IPS DF 6.9 (cell line): ENCODE data around the gene ANAPC7.

Experiments
- DNase-seq: peaks from one replicate; pipeline ENCODE4 v3.0.0-alpha.2; 2013; ENCODE audit warnings: low read depth, low spot score
- H3K27ac ChIP-seq: one replicate; pipeline ENCODE4 v1.5.1; 2013; ENCODE audit warnings: low read length, control low read depth
- H3K27me3 ChIP-seq: 2 replicates; pipeline ENCODE4 v1.6.1; 2013; ENCODE audit warnings: mild to moderate bottlenecking, low read length; ENCODE audit not compliant: control insufficient read depth, insufficient read depth
- H3K36me3 ChIP-seq: 2 replicates; pipeline ENCODE4 v1.6.1; 2013; ENCODE audit warnings: low read length; ENCODE audit not compliant: control insufficient read depth, insufficient read depth
- H3K4me1 ChIP-seq: 2 replicates; pipeline ENCODE4 v1.6.1; 2013; ENCODE audit warnings: low read length; ENCODE audit not compliant: control insufficient read depth, insufficient read depth
- H3K4me3 ChIP-seq: 2 replicates; pipeline ENCODE4 v1.5.1; 2013; ENCODE audit warnings: mild to moderate bottlenecking, low read length
- H3K9me3 ChIP-seq: 2 replicates; pipeline ENCODE4 v1.6.1; 2013; ENCODE audit warnings: low read length, inconsistent platforms; ENCODE audit not compliant: control insufficient read depth, insufficient read depth
- WGBS: extraction: QIAGEN DNeasy Blood & Tissue Kit; methylation state at CpG from one replicate; pipeline ENCODE4 v1.1.7; 2013; ENCODE audit warnings: mixed read lengths, missing lambda C conversion rate; ENCODE audit not compliant: insufficient read length, insufficient coverage; 5-methylcytosine and 5-hydroxymethylcytosine counted together

ANAPC7 gene

DNA sequence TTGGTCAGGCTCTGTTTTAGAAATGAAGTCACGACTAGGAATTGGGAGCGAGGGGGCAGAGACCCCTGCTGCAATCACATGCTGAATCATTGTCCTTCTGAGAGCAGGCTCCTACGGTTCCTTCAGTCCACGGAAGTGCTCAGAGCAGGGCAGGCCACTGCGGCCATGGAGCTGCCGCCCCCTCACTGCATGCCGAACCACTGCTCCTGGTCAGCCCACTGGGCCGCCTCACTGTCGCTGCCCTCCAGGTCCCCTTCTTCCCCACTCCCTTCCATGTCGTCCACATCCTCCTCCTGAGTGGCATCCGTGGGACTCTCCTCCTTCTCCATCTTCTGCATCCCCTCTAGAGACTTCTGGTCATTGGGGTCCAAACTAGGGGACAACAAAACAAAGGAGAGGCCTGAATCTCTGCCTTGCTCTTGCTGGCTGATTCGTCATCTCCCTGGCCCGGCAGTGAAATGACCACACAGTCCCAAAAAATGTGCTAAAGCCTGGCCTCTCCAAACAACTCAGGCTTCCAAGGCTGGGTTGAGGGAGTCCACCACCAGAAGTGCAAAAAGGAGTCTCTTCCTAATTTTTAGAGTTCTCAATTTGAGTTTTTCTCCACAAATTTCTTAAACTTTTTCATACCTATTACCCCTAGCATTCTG lies 29.4 kb downstream of the ANAPC7 start:
- Histone ChIP-seq H3K27me3 (no peaks in the 10 kb centered on the region), H3K4me3 (no peak overlapping the region), H3K36me3 (peaks cover 40% of the 10 kb centered on the region), H3K4me1 (no peaks in the 10 kb centered on the region; the same call in 1 of the 2 replicates), H3K27ac (no peak overlapping the region), H3K9me3 (no peaks in the 10 kb centered on the region)
- no peak for DNase-seq
- WGBS: no CpG with 5 or more reads among the region's 13 CpGs

GRCh38 chr12:110373425-110373824 lies 30.1 kb downstream of the ANAPC7 start:
- WGBS: no CpG with 5 or more reads among the region's 2 CpGs
- H3K27ac ChIP-seq: no peak overlapping the region
- no peak overlapping the region for H3K4me3 ChIP-seq
- peaks cover 37% of the 10 kb centered on the region for H3K36me3 ChIP-seq
- H3K27me3 ChIP-seq: no peaks in the 10 kb centered on the region
- no peak for DNase-seq
- no peaks in the 10 kb centered on the region for H3K9me3 ChIP-seq
- no peaks in the 10 kb centered on the region; the same call in 1 of the 2 replicates for H3K4me1 ChIP-seq

DNA sequence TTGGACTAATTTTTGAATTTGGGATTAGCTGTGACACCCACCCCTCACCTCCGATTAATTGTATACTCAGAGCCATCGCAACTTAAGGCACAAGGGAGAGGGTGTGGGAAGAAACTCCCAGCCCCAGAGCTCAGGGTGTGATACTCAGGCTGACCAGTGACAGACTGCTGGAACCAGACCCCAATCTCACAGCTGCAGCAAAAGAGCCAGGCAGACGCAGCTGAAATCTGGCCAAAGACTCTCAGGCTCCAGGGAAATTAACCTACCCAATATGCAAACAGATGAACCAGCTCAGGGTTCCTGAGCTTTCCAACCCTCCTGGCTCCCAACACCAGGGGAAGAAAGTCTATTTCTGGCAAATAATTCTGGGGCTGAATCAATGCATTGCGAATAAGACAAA lies 30.5 kb downstream of the ANAPC7 start:
- Histone ChIP-seq H3K9me3 (no peaks in the 10 kb centered on the region), H3K4me1 (no peaks in the 10 kb centered on the region; the same call in 1 of the 2 replicates), H3K4me3 (no peak overlapping the region), H3K36me3 (peaks cover 35% of the 10 kb centered on the region), H3K27me3 (no peaks in the 10 kb centered on the region), H3K27ac (no peak overlapping the region)
- no CpG with 5 or more reads among the region's 4 CpGs for WGBS
- DNase-seq: no peak

- WGBS: no CpG with 5 or more reads among the region's 7 CpGs
- Histone ChIP-seq H3K4me3 (no peak overlapping the region), H3K4me1 (no peaks in the 10 kb centered on the region; the same call in 1 of the 2 replicates), H3K36me3 (peaks cover 31% of the 10 kb centered on the region), H3K27ac (no peak overlapping the region), H3K27me3 (no peaks in the 10 kb centered on the region), H3K9me3 (no peaks in the 10 kb centered on the region)
- DNase-seq: no peak
These were observed 31.5 kb downstream of the ANAPC7 start for GRCh38 chr12:110372056-110372425.

- Histone ChIP-seq H3K36me3 (peaks cover 31% of the 10 kb centered on the region), H3K4me1 (no peaks in the 10 kb centered on the region; the same call in 1 of the 2 replicates), H3K27ac (no peak overlapping the region), H3K9me3 (no peaks in the 10 kb centered on the region), H3K4me3 (no peak overlapping the region), H3K27me3 (no peaks in the 10 kb centered on the region)
- no CpG with 5 or more reads among the region's 13 CpGs for WGBS
- DNase-seq: no peak
These were observed 32.0 kb downstream of the ANAPC7 start for GRCh38 chr12:110371408-110372055.

DNA sequence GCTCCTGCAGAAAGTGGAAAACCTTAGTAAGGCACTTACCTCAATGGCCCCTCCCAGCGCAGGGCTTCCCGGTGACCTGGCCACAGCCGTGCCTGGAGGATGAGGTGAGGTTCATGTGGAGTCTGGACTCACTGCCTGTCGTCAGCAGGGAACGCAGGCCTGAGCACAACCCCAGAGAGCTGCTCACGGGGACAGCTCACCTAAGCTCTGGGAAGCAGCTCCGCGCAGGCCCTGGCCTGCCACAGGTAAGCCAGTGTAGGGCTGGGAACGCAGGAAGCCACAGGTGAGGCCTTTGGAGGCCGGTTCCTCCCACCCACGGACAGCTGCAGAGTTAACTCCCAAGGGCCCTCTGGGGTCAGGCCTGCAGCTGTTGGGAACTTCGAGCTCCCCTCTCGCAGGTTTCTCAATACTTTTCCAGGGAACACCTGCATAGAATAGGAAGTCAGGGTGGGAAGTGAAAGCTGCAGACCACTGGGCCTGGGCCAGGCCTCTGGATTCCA lies 32.7 kb downstream of the ANAPC7 start:
- Histone ChIP-seq H3K4me1 (no peaks in the 10 kb centered on the region; the same call in 1 of the 2 replicates), H3K36me3 (peaks cover 27% of the 10 kb centered on the region), H3K9me3 (no peaks in the 10 kb centered on the region), H3K27ac (no peak overlapping the region), H3K4me3 (no peak overlapping the region), H3K27me3 (no peaks in the 10 kb centered on the region)
- DNase-seq: no peak
- WGBS: no CpG with 5 or more reads among the region's 13 CpGs

GRCh38 chr12:110369992-110370391 lies 33.5 kb downstream of the ANAPC7 start:
- Histone ChIP-seq H3K27me3 (no peaks in the 10 kb centered on the region), H3K9me3 (no peaks in the 10 kb centered on the region), H3K36me3 (peaks cover 23% of the 10 kb centered on the region), H3K4me3 (no peak overlapping the region), H3K27ac (no peak overlapping the region), H3K4me1 (no peaks in the 10 kb centered on the region; the same call in 1 of the 2 replicates)
- no CpG with 5 or more reads among the region's 8 CpGs for WGBS
- DNase-seq: no peak

GRCh38 chr12:110367181-110367864 lies 36.2 kb downstream of the ANAPC7 start:
- Histone ChIP-seq H3K4me3 (no peak overlapping the region), H3K27ac (no peak overlapping the region)

GRCh38 chr12:110366321-110367142 lies 37.0 kb downstream of the ANAPC7 start:
- Histone ChIP-seq H3K27me3 (no peaks in the 10 kb centered on the region), H3K36me3 (peaks cover 5% of the 10 kb centered on the region; the same call in 1 of the 2 replicates), H3K4me3 (no peak overlapping the region), H3K9me3 (no peaks in the 10 kb centered on the region), H3K27ac (no peak overlapping the region), H3K4me1 (no peaks in the 10 kb centered on the region; the same call in 1 of the 2 replicates)
- DNase-seq: no peak
- WGBS: no CpG with 5 or more reads among the region's 13 CpGs

More at GRCh38 chr12:110367181-110367864, 36.2 kb downstream of the ANAPC7 start:
- no CpG with 5 or more reads among the region's 15 CpGs for WGBS
- DNase-seq: no peak
- Histone ChIP-seq H3K4me1 (no peaks in the 10 kb centered on the region; the same call in 1 of the 2 replicates), H3K9me3 (no peaks in the 10 kb centered on the region), H3K36me3 (peaks cover 11% of the 10 kb centered on the region; the same call in 1 of the 2 replicates), H3K27me3 (no peaks in the 10 kb centered on the region)
